AG09319 (cell line): ENCODE data around the gene DPH6.

ENCODE experiments used
- DNase-seq: peaks from one replicate; pipeline ENCODE4 v3.0.0-alpha.2; 2010; ENCODE audit warnings: low read depth; ENCODE audit errors: extremely low read depth
- TF ChIP-seq, protein P1 (sequence below): IDR thresholded peaks from 2 replicates; pipeline ENCODE4 v1.5.1; 2011; ENCODE audit warnings: low read depth, mild to moderate bottlenecking, inconsistent platforms, low read length, moderate library complexity

Gene DPH6

GRCh38 chr15:35557012-35557411 is 11.0 kb upstream of the DPH6 start:
- DNase-seq: no peak
- TF ChIP-seq, protein P1, sequence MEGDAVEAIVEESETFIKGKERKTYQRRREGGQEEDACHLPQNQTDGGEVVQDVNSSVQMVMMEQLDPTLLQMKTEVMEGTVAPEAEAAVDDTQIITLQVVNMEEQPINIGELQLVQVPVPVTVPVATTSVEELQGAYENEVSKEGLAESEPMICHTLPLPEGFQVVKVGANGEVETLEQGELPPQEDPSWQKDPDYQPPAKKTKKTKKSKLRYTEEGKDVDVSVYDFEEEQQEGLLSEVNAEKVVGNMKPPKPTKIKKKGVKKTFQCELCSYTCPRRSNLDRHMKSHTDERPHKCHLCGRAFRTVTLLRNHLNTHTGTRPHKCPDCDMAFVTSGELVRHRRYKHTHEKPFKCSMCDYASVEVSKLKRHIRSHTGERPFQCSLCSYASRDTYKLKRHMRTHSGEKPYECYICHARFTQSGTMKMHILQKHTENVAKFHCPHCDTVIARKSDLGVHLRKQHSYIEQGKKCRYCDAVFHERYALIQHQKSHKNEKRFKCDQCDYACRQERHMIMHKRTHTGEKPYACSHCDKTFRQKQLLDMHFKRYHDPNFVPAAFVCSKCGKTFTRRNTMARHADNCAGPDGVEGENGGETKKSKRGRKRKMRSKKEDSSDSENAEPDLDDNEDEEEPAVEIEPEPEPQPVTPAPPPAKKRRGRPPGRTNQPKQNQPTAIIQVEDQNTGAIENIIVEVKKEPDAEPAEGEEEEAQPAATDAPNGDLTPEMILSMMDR: no peak

GRCh38 chr15:35555244-35555643 is 9.3 kb upstream of the DPH6 start:
- TF ChIP-seq, protein P1: no peak
- no peak for DNase-seq

DNA sequence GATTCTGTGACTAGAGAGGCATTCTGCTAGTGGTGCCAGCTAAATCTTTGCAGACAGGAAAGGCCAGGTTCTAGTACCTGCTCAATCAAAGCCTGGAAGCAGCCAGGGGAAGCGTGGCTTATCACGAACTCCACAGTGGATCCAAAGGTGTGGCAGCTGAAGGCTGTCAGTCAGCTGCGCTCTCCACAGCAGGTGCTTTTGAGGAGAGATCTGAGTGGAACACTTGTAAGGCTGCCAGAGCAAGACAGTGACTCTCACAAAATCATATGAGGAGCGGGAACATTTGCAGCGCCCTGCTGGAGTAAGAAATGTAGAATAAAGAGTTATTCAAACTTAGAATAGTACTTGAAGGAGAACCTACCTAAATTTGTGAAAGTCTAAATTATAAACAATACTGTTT is 5.0 kb upstream of the DPH6 start:
- TF ChIP-seq, protein P1: no peak
- no peak for DNase-seq

GRCh38 chr15:35549567-35549966 is 3.6 kb upstream of the DPH6 start:
- TF ChIP-seq, protein P1: no peak
- DNase-seq: no peak

DNA sequence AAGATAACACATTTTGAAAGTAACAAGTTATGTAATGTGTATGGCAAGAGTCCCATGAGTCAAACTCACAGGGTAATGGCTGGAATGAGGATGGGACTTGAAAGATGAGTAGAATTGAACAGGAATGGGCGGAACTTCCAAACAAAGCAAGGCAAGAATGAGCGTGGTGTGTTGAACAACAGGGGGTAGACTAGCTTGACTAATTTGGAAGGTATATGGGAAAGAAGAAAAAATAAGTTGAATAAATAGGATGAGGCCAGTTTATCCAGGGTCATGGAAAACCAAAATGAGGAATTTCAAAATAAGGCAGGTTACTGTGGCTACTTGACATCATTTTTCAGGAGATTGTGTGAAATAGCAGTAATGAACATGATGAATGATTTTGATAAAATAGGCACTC is 2.5 kb upstream of the DPH6 start:
- TF ChIP-seq, protein P1: no peak

DNA sequence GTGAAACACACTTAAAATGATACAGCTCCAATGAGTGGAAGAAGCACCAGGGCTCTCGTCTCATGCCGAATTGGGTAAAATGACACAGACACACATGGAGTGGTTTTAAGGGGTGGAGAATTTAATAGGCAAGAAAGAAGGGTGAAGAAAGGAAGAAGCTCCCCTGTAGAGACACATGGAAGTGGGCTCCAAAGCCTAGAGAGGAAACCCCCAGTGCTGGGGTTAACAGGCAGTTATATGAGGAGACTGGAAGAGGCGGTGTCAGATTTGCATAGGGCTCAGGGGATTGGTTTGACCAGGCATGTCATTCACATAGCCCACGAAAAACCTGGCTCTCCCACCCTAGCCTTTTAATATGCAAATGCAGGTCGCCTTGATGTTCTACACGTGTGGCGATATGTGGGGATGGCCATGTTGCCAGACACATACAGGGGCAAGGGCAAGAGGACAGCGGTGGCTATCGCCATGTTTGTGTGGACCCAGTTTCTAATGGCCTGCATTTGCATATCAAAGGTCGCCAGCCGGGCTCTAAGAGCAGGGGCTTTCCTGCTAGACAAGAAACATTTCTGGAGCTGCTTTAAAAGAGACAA is 1.9 kb upstream of the DPH6 start:
- TF ChIP-seq, protein P1: no peak
- no peak for DNase-seq

More for the DNA sequence above, 2.5 kb upstream of the DPH6 start:
- no peak for DNase-seq

DNA sequence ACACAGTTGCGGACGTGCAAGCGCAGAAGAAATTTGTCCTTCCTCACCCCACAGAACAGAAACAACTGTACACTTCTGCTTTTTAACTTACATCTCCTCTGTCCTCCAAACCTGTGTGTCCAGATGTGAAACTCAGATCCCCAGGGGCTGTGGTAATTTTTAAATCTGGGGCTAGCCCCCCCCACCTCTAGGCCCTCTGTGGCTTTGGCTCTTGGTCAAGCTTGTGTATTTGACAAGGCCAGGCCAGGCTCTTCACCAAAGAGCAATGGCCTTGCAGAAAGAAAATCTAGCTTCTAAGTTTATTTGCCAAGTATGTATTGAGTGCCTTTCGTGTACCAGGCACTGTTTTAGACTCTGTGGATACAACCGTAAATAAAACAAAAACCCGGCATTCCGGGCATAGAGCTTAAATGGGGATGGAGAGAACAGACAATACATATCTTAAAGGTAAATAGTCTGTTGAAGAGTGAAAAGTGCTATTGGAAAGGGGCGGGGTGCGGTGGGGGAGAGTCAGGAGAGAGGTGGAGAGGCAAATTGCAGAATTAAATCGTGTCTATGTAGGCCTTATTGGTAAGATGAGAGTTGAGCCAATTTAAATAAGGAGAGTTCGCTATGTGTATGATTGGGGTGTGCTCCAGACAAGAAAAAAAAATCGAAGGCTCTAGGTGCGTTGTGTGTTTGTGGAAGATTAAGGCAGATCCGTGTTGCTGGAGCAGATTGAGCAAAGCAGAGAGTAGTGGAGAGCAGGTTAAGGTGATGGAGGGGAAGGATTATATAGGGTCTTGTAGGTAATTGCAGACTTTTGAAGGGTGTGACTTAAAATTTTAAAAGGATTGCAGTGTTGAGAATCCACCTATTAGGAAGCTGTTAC is 781 bp upstream of the DPH6 start:
- no peak for DNase-seq
- TF ChIP-seq, protein P1: no peak
